GM19239 (cell line): ENCODE results near the gene DNAJC28.

Experiments used
- DNase-seq: peaks from one replicate; pipeline ENCODE4 v3.0.0; 2011; ENCODE audit warnings: low spot score; ENCODE audit not compliant: insufficient read length
- FAIRE-seq: peaks from 2 replicates; lab custom pipeline; 2011; peaks lifted over from hg19 to GRCh38; lab: Jason Lieb, UNC

Gene DNAJC28

GRCh38 chr21:33441489-33442477, 49.7 kb downstream of the DNAJC28 start:
- DNase-seq (peak; percentile 27), FAIRE-seq (peak; percentile 86)
